K562 (cell line): ENCODE data around the gene B9D2. TPM values are rescaled to one million over a fixed set of nuclear protein-coding genes. Genes with fewer than 3 reads are reported as not detected.

Experiments
- ATF1 ChIP-seq, 2 experiments: fragments of 450-650 bp in 1 of 2; IDR thresholded peaks; 2 replicates each; pipeline ENCODE4 v1.6.1; 2016; ENCODE audit warnings: missing compliant biosample characterization in 1 of 2, missing genetic modification characterization in 1 of 2
- FOXK1 ChIP-seq: sonication (generic); formaldehyde crosslinking; IDR thresholded peaks from 2 replicates; pipeline ENCODE4 v1.8.0; 2022; ENCODE audit warnings: missing genetic modification reagents, mild to moderate bottlenecking, borderline replicate concordance
- GATAD2B ChIP-seq: fragments of 450-650 bp; IDR thresholded peaks from 2 replicates; pipeline ENCODE4 v1.6.1; 2017; ENCODE audit warnings: mild to moderate bottlenecking, borderline replicate concordance
- GTF2A2 ChIP-seq: IDR thresholded peaks from 2 replicates; pipeline ENCODE4 v1.6.1; 2016; ENCODE audit warnings: mild to moderate bottlenecking, missing genetic modification characterization, missing compliant biosample characterization
- HES1 ChIP-seq: fragments of 450-650 bp; IDR thresholded peaks from 2 replicates; pipeline ENCODE4 v1.6.1; 2016; ENCODE audit warnings: low read depth, mild to moderate bottlenecking, moderate library complexity
- HOXB6 ChIP-seq: fragments of 250-450 bp; sonication (Bioruptor Pico); IDR thresholded peaks from 2 replicates; pipeline ENCODE4 v1.5.1; 2022; ENCODE audit warnings: mild to moderate bottlenecking, borderline replicate concordance
- MEF2A ChIP-seq: IDR thresholded peaks from 2 replicates; pipeline ENCODE4 v1.6.1; 2011; ENCODE audit warnings: low read depth, mild to moderate bottlenecking, low read length, moderate library complexity; ENCODE audit not compliant: control insufficient read depth
- NFXL1 ChIP-seq: fragments of 450-650 bp; formaldehyde crosslinking; IDR thresholded peaks from 2 replicates; pipeline ENCODE4 v1.4.0; 2021; ENCODE audit warnings: mild to moderate bottlenecking
- PTTG1 ChIP-seq: fragments of 450-650 bp; IDR thresholded peaks from 2 replicates; pipeline ENCODE4 v1.6.1; 2016; ENCODE audit warnings: low read depth, mild to moderate bottlenecking, missing genetic modification characterization, missing compliant biosample characterization
- RBM25 ChIP-seq: fragments of 200-400 bp; formaldehyde crosslinking; IDR thresholded peaks from 2 replicates; pipeline ENCODE4 v1.6.1; 2018; ENCODE audit warnings: low read length, low read depth, moderate library complexity; ENCODE audit not compliant: severe bottlenecking
- RREB1 ChIP-seq: fragments of 250-450 bp; sonication (Bioruptor Pico); IDR thresholded peaks from 2 replicates; pipeline ENCODE4 v1.4.0; 2020
- SETDB1 ChIP-seq: IDR thresholded peaks from one replicate; pipeline ENCODE4 v1.6.1; 2012; ENCODE audit warnings: low read length, control low read depth, inconsistent platforms
- SREBF1 ChIP-seq: fragments of 150-350 bp; IDR thresholded peaks from 2 replicates; pipeline ENCODE4 v1.6.1; 2014; ENCODE audit warnings: antibody characterized with exemption, low read depth, low read length, borderline replicate concordance
- SREBF2 ChIP-seq: sonication (generic); formaldehyde crosslinking; IDR thresholded peaks from 2 replicates; pipeline ENCODE4 v1.4.0; 2020; ENCODE audit warnings: mild to moderate bottlenecking, missing genetic modification reagents
- SRSF1 ChIP-seq: fragments of 200-400 bp; formaldehyde crosslinking; IDR thresholded peaks from 2 replicates; pipeline ENCODE4 v1.6.1; 2017; ENCODE audit warnings: mild to moderate bottlenecking, low read depth, low read length, moderate library complexity
- ZNF347 ChIP-seq: fragments of 450-650 bp; formaldehyde crosslinking; IDR thresholded peaks from 2 replicates; pipeline ENCODE4 v1.4.0; 2020; ENCODE audit warnings: low read depth, mild to moderate bottlenecking, moderate library complexity
- ZNF584 ChIP-seq: fragments of 200-800 bp; sonication (Bioruptor generic); IDR thresholded peaks from 2 replicates; pipeline ENCODE4 v1.6.1; 2016; ENCODE audit warnings: low read depth, mild to moderate bottlenecking, missing genetic modification characterization, missing compliant biosample characterization
- ZNF785 ChIP-seq: fragments of 250-450 bp; sonication (Bioruptor Pico); IDR thresholded peaks from 2 replicates; pipeline ENCODE4 v1.4.0; 2020; ENCODE audit warnings: mild to moderate bottlenecking
- polyA plus RNA-seq, 8 experiments: library from polyadenylated mRNA; depleted of rRNA in 4 of 8; stranded (reverse) in 5 of 8; unstranded in 3 of 8; fragments of >200 nt; fragmentation: Nextera tagmentation in 2 of 8; fragmentation: Illumina TruSeq in 1 of 8; extraction: Ambion mirVana in 2 of 8; extraction: Trizol in 1 of 8; gene quantifications; 2 replicates each; pipeline versions ENCODE4 v1.2.1 to v1.2.3, GENCODE V29; 2011 to 2014; ENCODE audit warnings: inconsistent platforms in 1 of 8, missing spikeins in 1 of 8
- total RNA-seq, 7 experiments: library from RNA; depleted of rRNA in 6 of 7; stranded (reverse); fragments of >200 nt in 6 of 7; fragmentation: Illumina TruSeq in 2 of 7; extraction: Trizol in 2 of 7; gene quantifications; 2 replicates each; pipeline versions ENCODE4 v1.2.1 to v1.2.3, GENCODE V29; 2011 to 2021; ENCODE audit warnings: low replicate concordance in 1 of 7
- TF ChIP-seq, protein P1 (sequence below), 3 experiments: fragments of 200-800 bp in 1 of 3; sonication (Bioruptor generic) in 1 of 3; sonication (generic) in 1 of 3; formaldehyde crosslinking in 1 of 3; IDR thresholded peaks; 2 replicates each; pipeline versions ENCODE4 v1.6.1 to v1.8.0; 2016 to 2022; ENCODE audit warnings: mild to moderate bottlenecking in 2 of 3, missing compliant biosample characterization in 2 of 3, missing genetic modification characterization in 2 of 3, missing genetic modification reagents in 1 of 3

B9D2 gene
- total and polyA plus RNA-seq, 9 of the 15 experiments (the other 6 are each of a cell fraction or from before 2014, with no cell fraction given), result 0.83 to 6.9 (median 2.8) TPM

- no peak for TF ChIP-seq RREB1
- no peak for TF ChIP-seq PTTG1 (tag)
- TF ChIP-seq GATAD2B, result peak; percentile 77; the same call in 1 of the 2 replicates
- no peak for TF ChIP-seq FOXK1
- no peak for TF ChIP-seq MEF2A
- TF ChIP-seq ZNF584 (CRISPR knock-in tag), result no peak; the same call in 1 of the 2 replicates
- no peak for TF ChIP-seq SREBF2 (CRISPR knock-in tag)
- TF ChIP-seq SRSF1, result no peak
- TF ChIP-seq SETDB1, result no peak
- no peak for TF ChIP-seq NFXL1
- no peak for TF ChIP-seq ZNF785 (CRISPR knock-in tag)
- TF ChIP-seq ZNF347, result no peak
- TF ChIP-seq HES1, result peak; percentile 60; the same call in 1 of the 2 replicates
- TF ChIP-seq, protein P1, sequence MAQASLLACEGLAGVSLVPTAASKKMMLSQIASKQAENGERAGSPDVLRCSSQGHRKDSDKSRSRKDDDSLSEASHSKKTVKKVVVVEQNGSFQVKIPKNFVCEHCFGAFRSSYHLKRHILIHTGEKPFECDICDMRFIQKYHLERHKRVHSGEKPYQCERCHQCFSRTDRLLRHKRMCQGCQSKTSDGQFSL (CRISPR knock-in tag; IDR thresholded peaks at IDR 0.05), result no peak
- TF ChIP-seq, protein P1 (tag; IDR thresholded peaks at IDR 0.05), result no peak
- no peak for TF ChIP-seq RBM25
- no peak for TF ChIP-seq HOXB6 (CRISPR knock-in tag)
- no peak for TF ChIP-seq ATF1 (CRISPR knock-in tag; IDR thresholded peaks at IDR 0.05)
- TF ChIP-seq ATF1 (tag; IDR thresholded peaks at IDR 0.05), result peak; percentile 59
- TF ChIP-seq GTF2A2 (tag), result no peak
- TF ChIP-seq SREBF1, result no peak
Observed at GRCh38 chr19:41323430-41324125, 40.4 kb downstream of the B9D2 start (continued).
